Limb (tissue), 2 donors: Measurements from ENCODE around the gene RGS13.

Source experiments
- DNase-seq, 2 donors: peaks; one replicate each; pipeline ENCODE4 v3.0.0-alpha.2; 2016; ENCODE audit errors: extremely low spot score in 2 of 2

Gene RGS13, protein sequence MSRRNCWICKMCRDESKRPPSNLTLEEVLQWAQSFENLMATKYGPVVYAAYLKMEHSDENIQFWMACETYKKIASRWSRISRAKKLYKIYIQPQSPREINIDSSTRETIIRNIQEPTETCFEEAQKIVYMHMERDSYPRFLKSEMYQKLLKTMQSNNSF

DNA sequence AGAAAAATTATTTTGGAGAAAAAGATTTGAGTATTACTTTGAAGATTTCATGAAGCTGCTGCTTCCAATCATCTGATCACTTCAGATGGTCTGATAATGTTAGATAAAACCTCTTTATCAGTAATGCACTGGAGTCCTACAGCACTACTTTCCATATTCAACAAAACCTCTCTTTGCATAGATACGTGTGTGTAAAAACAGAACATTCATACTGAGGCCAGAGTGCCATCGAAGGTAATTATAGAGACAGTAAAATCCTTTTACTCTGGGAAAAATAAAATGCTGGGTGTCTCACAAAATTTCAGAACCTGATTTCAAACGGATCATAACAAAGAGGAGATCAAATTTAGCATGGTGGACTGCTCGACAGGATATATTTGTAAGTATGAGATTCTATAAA, at the start of gene RGS13:
Gene RGS13 (plus strand): TSS at position 209 of the 400 bp plus-strand sequence. CDS start 8,188 bp downstream, outside the sequence.
- no peak for DNase-seq

DNA sequence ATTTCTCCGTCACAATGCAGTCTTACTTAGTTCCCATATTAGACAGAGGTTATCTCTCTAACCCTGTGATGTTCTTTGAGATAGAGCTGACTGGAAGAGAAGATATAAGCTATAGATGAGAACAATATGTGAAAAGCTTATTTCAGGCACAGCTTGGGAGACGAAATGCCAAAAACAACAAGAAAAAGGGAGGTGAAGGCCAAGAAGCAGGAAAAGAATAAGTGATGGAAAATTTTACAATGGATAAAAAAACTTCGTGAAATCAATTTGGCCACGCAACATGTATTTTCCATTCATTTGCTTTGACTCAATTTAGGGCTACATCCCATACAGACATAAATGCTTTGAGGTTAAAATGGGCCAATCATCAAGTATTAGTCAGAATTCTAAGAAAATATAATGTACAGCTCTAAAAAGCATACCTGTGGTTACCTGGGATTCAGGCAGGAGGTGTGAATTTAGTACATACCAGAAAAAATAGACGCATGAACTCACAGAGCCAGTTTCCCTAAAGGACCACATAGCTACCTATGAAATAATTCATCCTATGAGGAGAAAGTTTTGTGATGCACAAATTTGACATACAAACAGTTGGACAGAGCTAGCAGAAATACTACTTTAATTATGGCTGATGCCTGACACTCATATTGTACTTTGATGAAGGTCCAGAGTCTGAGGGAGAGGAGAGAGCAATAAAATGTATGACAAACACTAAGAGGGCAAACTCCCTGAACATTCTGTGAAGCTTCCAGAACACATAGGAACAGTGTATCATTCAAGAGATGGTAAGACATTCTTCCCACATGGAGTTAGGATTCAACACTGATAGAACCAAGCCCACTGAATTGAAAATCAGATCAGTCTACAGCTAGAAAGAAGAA, 48.3 kb upstream of the RGS13 start:
- no peak for DNase-seq

DNA sequence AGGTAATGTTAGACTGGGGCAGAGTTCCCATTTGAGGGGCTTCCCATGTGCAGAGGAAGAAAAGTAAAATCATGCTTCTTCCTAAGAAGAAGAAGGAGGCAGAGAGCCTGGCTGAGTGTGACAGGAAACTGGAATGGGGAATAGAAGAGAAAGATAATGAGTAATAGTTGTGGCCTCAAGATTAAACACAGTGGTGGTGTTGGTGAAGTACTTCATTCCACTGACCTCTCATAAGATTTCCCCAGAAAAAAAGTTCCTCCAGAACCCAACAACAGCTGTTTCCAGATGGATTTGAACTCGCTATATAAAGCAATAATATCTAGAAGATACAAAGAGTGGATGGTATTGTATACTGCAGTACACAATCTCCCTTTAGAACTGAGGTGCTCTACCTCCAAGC, 47.4 kb upstream of the RGS13 start:
- DNase-seq = no peak

DNA sequence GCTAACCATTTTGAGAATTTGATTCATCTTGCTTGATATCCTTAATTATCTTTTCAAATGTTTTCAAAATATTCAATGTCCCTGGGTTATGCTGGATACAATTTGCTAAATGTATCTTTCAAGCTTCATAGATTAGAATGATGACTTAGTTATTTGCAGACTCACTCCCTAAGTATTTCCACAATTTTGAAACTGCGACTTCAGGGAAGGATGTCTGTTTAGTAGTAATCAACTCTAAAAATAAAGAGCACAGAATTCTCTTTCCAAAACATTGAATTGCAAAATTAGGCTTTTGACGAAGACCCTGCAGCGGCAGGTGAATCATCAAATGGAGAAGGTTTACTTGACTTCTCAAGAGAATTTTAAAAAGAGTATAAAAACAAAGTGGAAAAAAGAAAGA, 46.1 kb upstream of the RGS13 start:
- no peak for DNase-seq

DNA sequence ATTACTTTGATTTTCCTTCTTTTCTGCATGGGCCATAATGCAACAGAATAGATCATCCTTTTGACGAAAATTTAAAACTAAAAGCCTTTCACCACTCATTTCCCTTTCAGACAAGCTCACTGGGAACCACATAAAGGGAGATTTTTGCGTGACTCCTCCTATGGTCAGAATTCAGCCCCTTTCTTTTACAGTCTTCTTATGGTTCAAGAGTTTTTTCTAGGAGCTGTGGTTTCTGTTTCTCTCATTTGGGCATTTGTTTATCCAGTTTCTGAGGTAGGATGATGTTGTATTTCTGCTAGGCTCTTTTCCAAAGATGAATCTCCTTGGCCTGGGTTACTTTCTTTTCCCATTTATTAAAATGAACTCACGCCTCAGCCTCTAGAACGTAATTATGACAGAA, 43.4 kb upstream of the RGS13 start:
- no peak for DNase-seq

DNA sequence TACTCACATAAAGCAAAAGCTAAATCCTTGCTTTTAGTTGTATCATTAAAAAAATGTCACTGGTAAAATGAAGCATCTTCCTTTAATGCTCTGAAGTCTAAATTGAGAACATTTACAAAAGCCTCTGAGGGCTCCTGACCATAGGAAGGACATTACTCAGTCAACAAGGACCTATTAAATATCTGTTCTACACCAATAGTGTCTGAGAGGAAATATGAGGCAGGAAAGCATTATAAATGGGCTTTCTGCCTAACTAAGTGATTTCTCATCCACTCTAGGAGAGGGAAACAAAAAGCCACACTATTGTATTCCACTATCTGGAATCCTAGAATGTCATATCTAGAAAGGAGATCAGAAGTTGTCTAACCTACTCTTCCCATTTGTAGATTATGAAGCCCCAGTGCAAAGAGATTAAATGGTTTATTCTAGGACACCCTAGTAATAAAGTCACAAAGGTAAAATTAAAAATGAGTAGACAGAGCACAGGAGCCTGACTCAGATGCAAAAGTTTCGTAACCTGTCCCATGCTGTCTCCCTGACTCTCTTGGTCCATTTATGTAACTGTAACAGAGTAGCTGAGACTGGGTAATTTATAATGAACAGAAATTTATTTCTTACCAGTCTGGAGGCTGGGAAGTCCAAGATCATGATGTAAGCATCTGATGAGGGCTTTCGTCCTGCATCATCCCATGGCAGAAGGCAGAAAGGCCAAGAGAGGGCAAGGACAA, 42.8 kb upstream of the RGS13 start:
- DNase-seq = no peak

DNA sequence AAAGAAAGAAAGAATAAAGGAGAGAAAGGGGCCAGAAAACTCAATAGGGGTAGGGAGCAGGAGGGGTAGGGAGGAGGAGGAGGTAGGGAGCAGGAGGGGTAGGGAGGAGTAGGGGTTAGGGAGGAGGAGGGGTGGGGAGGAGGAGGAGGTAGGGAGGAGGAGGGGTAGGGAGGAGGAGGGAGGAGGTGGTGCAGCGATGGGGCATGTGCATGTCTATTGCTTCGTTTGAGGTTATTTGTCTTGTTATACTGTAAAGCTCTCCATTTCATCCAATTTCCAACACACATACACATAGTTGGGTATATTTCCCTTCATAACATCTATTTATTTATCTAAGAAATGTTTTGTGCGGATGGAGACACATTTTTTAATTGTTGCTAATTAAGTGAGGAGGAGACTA, 40.6 kb upstream of the RGS13 start:
- no peak for DNase-seq

DNA sequence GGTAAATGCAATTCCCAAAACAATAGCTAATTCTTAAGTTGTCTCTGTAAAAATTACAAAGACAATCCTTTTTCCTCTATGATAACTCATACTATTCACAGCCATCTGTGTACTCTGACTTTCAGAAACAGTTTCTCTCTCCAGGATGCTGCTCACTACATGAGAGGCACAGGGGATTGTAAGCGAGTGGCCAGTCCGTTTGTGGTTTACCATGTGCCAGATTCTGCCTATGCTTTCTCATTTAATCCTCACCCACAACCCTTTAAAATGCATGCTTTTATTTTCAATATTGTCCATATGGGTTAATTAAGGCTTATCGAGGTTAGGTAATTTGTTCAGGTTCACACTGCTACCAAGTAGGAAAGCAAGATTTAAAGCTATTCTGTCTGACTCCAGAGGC, 37.4 kb upstream of the RGS13 start:
- DNase-seq = no peak

DNA sequence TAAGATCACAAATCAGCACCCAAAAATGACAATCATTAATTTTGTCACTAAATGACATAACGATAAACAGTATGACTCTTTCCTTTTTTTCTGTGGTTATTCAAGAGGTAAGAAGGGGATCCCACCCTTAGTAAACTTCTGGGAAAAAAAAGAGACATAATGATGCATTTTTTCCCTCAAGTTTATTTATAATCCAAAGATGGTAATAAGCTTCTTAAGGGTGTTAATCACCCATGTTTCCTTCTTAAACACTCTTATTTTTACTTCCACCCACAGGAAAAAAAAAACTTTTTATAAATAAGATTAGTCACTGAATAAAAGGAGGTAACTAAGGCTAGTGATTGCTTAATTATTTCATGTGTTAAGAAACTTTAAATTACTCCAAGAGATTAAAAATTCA, 35.7 kb upstream of the RGS13 start:
- DNase-seq = no peak

DNA sequence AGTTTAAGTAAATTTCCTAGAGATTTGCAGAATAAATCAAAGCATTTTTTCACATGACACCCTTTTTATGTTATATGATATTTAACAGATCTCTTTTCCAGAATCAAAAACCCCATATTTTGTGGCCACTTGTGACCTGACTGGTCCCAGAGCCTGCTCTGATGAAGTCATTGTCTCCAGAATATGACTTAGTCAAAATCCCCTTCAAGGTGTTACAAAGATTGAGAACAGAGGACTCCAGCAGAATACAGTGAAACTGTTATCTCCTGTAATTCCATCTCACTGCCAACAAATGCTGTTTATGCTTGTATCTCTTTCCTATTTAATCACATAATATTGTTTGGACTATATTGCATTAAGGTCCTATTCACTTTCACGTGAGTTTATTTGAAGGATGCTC, 34.8 kb upstream of the RGS13 start:
- DNase-seq = no peak

DNA sequence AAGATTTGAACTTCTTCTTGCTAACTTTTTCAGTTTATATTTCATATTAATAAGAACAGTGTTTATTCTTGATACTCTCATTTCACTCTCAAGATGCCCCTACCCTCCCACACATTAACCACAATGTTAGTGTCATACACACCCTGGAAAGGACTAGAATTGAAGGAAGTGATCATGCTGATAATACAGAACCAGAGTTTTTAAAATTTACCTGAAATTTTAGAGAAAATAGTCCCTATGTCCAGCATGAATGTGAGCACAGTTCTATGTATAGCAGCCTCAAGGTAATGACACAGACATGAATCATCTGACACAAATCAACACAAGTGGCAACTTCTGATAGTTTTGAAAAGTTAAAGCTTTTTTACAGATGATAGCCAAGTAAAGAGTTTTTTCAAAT, 34.4 kb upstream of the RGS13 start:
- DNase-seq = no peak

DNA sequence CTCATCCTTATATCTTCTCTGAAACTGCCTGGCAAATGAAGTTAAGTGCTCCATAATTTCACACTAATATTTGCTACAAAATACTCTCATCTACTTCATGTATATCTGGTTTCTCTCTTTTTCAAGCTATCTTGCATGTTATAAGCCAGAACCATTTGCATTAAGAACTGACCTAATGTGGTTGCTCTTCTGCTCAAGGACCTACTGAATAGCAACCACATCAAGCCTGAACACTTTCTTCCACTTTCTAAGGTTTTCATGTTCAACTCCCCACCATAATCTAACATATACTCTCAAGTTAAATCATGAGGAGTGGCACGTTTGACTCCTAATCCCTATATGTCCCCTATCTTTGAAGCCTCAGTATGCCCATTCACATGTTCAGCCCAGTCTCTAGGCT, 33.2 kb upstream of the RGS13 start:
- DNase-seq = no peak

DNA sequence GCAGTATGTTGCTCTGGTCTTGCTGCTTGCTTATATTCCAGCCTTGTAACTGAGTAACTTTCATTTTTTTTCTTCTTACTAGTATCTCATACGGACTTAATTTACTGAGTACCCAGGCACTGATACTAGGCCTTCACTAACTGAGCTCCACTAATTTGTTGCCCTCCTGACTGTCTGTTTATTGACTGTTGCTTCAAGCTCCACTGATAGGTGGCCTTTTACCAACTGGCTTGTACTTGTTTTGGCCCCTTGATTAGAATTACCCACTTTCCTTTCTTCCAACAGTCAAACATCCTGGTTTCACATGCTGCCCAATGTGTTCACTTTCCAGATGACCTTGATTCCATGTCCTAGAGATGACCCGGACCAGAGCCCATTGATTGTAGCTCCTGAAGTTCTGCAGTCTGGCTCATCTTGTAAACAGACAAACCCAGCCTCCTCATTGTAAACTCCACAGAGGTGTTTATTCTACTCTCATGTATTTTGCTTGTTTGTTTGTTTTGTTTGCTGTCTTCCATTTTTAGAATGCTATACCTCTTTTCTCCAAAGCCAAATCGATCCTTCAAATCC, 32.6 kb upstream of the RGS13 start:
- no peak for DNase-seq

DNA sequence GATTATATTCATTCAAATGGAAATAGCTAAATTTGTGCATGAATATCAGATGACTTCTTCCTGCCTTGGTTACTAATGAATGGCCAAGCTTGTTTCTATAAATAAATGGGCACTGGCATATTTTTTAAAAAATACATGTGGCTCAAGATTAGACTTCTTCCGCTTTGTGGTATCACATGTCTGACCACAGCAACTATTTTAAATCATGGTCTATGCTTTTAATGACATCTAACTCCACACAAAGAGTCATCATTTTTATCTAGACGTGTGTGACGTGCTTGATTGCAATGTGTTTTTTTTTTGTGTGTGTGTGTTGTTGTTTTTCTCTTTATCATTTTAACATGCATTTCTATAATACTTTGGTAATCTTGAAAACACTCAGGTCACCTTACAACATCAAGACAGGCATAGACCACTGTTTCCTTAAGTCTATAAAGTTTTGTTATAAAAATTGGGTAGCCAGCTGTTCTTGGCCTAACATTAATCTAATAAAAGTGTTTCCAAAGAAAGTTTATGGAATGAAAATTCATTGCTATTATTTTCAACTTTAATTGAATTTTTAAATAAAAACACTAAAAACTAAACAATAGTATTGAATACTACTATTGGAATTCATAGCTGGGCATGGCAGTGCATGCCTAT, 30.8 kb upstream of the RGS13 start:
- DNase-seq = no peak

DNA sequence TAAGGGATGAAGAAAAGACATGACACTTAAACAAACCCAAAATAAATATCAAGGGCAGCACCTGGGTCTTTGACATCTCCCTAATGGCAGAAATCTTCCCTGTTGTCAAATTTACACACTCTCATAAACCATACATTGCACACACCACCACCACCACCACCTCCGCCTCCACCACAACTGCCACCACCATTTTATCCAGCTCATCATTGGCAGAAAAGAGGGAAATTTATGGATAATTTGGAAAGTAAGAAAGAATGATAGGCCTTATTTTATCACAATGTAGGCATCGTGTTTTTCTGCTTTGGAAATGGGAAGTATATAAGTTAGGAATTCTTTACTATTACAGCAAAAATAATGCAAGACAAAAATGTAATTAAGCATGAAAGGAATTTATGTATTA, 27.3 kb upstream of the RGS13 start:
- no peak for DNase-seq

DNA sequence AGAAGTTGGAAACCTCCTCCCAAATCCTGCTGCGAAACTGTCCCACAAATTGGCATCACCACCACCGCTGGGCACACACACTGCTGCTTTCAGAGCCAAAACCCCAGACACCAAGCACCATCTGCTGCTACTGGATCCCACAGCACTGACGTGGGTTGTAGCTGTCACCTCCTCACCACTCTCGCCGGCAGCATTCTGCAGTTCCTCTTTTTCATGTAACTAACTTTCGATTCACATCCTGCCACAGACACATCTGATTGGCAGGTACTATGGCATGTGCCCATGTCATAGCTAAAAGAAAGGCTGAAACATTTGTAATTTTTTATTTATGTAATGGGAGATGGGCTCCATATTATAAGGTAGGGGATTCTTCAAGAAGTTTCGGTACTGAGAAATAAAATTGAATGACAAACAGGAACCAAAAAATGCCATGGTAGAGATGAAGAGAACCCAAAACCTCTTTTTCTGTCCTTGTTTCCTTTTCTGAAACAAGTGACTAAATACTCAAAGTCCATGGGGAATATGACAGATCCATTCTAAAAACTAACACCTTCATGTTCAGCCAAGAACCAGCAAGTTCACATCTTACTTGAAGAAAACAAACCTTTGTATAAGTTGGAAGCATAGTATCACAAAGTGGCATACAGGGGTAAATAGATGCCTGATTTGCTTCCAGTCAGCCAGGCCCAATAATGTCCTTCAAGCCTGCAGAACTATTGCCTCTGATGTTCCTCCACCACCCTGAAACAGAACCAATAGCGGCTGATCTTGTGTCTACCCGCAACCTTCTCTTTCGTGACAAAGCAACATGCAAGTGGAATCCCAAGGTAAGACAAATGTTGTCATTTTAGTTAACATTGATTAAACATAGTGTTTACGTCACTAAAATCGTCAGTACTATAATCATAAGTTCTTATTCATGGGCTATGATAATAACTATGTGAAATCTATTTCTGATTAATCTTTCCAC, 26.6 kb upstream of the RGS13 start:
- DNase-seq = no peak

DNA sequence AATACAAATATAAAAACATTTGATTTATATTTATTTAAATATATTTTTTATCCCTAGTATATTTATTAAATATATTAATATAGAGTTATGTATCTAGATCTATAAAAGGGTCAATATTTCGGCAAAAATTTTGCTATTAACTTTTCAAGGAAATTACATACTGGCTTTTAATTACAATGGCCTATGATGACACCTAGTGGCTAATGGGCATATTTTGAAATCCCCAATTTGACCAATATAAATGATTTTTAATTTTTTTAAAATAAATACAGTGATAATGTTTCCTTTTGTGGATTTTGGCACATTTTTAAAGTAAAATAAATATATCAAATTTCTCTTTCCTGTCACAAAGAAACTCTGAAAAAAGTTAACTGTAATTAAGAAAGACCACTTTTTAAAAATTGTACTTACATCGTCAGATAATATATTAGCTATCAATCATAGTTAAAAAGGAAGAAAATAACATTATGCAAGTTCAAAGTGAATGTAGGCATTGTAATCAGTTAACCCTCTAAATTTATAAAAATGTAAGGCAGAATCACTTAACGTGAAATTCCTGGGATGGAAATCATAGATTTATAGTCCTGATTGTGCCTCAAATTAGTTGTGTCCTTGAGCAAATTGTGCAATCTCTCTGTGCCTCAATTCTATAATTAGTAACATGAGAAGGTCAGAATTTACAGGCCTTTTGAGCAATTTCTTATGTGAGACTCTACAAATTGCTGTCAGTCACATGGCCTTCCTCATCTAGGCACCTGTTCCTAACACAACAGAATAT, 25.6 kb upstream of the RGS13 start:
- DNase-seq = peak in 1 of 2 donors; percentile 57

DNA sequence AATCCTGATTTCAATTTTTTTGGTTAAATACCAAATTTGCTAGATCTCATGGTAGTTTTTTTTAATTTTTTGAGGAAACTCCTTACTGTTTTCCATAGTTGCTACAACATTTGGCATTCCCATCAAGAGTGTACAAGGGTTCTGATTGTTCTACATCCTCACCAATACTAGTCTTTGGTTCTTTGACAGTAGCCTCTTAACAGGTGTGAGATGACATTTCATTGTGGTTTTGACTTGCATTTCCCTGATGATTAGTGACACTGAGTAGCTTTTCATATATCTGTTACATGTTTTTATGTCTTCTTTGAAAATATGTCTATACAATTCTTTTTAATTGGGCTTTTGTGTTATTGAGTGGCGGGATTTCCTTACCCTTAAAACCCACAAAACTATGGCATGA, 20.9 kb upstream of the RGS13 start:
- DNase-seq = no peak

DNA sequence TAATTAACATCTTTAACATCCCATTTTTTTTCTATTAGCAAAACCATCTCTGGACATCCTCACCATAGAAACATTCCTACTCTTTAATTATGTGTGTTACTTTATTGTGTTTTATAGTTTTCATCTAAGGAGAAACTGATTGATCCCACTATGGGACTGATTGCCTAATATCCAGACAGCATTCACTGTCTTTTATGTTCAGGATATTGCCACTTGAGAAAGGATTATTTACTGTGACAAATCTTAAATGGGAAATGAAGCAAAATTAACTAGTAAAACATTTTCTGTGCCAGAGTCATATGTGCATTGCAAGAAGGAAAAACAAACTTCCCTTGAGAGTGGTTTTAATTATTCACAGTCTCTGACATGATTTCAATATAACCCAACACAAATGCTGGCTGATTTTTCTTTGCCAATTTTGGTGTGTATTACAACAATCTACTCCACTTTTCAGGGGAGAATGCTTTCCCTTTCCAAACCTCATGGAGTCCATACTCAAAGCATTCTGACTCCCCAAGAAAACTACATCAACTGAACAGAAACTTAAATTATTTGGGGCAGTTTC, 15.8 kb upstream of the RGS13 start:
- DNase-seq = no peak
